Fibroblast of the aortic adventitia (primary cell): ENCODE measurements around the gene SNX17. TPM values are rescaled to one million over a fixed set of nuclear protein-coding genes. Genes with fewer than 3 reads are reported as not detected.
"Not testable (repeated sequence)": the region's sequence is repeated elsewhere in the genome, so short reads cannot be mapped to it uniquely, and the experiment has no call there.

ENCODE experiments used
- DNase-seq: peaks from one replicate; pipeline ENCODE4 v3.0.0-alpha.2; 2010; ENCODE audit warnings: low read depth
- H3K4me3 ChIP-seq: 2 replicates; pipeline ENCODE4 v1.5.1; 2011; ENCODE audit warnings: low read depth, mild to moderate bottlenecking, control low read depth, low read length, moderate library complexity
- CTCF ChIP-seq: IDR thresholded peaks from 2 replicates; pipeline ENCODE4 v1.5.1; 2011; ENCODE audit warnings: mild to moderate bottlenecking, low read length, control low read depth, inconsistent platforms; ENCODE audit not compliant: insufficient read depth
- total RNA-seq: library from RNA; depleted of rRNA; stranded (reverse); fragments of >200 nt; gene quantifications from 2 replicates; pipeline ENCODE4 v1.2.3, GENCODE V29; 2012; ENCODE audit warnings: low replicate concordance

The SNX17 gene
- total RNA-seq, 1 donor: 125 TPM

- no peak for DNase-seq
- H3K4me3 ChIP-seq: no peak overlapping the region
- TF ChIP-seq CTCF: no peak
Observed at GRCh38 chr2:27335311-27335710, 35.1 kb upstream of the SNX17 start.

- H3K4me3 ChIP-seq: no peak overlapping the region
- TF ChIP-seq CTCF: no peak
- DNase-seq: no peak
Observed at GRCh38 chr2:27336173-27336572, 34.2 kb upstream of the SNX17 start.

- no peak overlapping the region for H3K4me3 ChIP-seq
- DNase-seq: no peak
- no peak for TF ChIP-seq CTCF
Observed at GRCh38 chr2:27347641-27348040, 22.8 kb upstream of the SNX17 start.

GRCh38 chr2:27350106-27350693 lies 20.2 kb upstream of the SNX17 start:
- no peak for TF ChIP-seq CTCF
- DNase-seq: no peak
- H3K4me3 ChIP-seq: no peak overlapping the region

- no peak for DNase-seq
- H3K4me3 ChIP-seq: no peak overlapping the region
- no peak for TF ChIP-seq CTCF
Observed at GRCh38 chr2:27351802-27352598, 18.4 kb upstream of the SNX17 start.

- not testable (repeated sequence) for DNase-seq, H3K4me3 ChIP-seq
Observed at GRCh38 chr2:27353386-27353761, 17.0 kb upstream of the SNX17 start.

- peak; percentile 26 for DNase-seq
Observed at GRCh38 chr2:27353762-27354596, 16.4 kb upstream of the SNX17 start.

More at GRCh38 chr2:27353762-27354596, 16.4 kb upstream of the SNX17 start:
- no peak for TF ChIP-seq CTCF
- H3K4me3 ChIP-seq: no peak overlapping the region
